Esophagus squamous epithelium (tissue), 4 donors: ENCODE results near the gene CEP112.

Source experiments
- POLR2A ChIP-seq, 4 donors: fragments of 450-650 bp; IDR thresholded peaks; one replicate each; pipeline ENCODE4 v1.6.1; 2017; ENCODE audit warnings: antibody characterized with exemption in 4 of 4, mild to moderate bottlenecking in 4 of 4, moderate library complexity in 3 of 4
- TF ChIP-seq, protein P1 (sequence below), 6 experiments: fragments of 450-650 bp in 4 of 6; fragments of 200-600 bp in 2 of 6; sonication (generic) in 2 of 6; IDR thresholded peaks; one replicate each; pipeline ENCODE4 v1.5.1; 2016 to 2019; ENCODE audit warnings: antibody characterized with exemption in 6 of 6, mild to moderate bottlenecking in 4 of 6, moderate library complexity in 4 of 6

DNA sequence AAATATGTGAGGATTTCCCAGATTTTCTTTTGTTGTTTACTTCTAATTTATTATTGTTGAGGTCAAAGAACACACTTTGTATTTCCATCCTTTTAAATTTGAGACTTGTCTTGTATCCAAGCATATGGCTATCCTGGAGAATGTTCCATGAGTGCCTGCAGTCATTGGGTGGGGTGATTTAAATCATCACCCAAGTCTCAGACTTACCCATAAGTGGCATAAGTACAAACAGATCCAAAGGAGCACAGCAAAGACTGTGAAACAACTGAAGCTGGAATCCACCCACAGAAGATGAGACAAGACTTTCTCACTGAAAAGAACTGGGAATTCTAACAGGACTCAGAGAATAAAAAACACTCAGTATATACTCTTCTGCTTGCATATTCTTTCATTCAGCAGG, 239.9 kb downstream of the CEP112 start:
- TF ChIP-seq, protein P1, sequence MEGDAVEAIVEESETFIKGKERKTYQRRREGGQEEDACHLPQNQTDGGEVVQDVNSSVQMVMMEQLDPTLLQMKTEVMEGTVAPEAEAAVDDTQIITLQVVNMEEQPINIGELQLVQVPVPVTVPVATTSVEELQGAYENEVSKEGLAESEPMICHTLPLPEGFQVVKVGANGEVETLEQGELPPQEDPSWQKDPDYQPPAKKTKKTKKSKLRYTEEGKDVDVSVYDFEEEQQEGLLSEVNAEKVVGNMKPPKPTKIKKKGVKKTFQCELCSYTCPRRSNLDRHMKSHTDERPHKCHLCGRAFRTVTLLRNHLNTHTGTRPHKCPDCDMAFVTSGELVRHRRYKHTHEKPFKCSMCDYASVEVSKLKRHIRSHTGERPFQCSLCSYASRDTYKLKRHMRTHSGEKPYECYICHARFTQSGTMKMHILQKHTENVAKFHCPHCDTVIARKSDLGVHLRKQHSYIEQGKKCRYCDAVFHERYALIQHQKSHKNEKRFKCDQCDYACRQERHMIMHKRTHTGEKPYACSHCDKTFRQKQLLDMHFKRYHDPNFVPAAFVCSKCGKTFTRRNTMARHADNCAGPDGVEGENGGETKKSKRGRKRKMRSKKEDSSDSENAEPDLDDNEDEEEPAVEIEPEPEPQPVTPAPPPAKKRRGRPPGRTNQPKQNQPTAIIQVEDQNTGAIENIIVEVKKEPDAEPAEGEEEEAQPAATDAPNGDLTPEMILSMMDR (IDR thresholded peaks at IDR 0.05), result no peak
- no peak for TF ChIP-seq POLR2A (IDR thresholded peaks at IDR 0.05)
